Anterior cingulate cortex (tissue), 58 donors: Measurements from ENCODE around the gene MRO.
A peak's percentile ranks its signal among the peaks of the same experiment; 100 is the strongest.
"Not testable (repeated sequence)": the region's sequence is repeated elsewhere in the genome, so short reads cannot be mapped to it uniquely, and the experiment has no call there.

ENCODE experiments used
- DNase-seq, 58 donors: peaks; one replicate each; lab custom pipeline; 2025; lab: John Stamatoyannopoulos, UW

MRO gene

GRCh38 chr18:50839341-50839740 is 19.5 kb upstream of the MRO start:
- DNase-seq: no peak

GRCh38 chr18:50836521-50836957 is 16.7 kb upstream of the MRO start:
- DNase-seq: no peak

DNA sequence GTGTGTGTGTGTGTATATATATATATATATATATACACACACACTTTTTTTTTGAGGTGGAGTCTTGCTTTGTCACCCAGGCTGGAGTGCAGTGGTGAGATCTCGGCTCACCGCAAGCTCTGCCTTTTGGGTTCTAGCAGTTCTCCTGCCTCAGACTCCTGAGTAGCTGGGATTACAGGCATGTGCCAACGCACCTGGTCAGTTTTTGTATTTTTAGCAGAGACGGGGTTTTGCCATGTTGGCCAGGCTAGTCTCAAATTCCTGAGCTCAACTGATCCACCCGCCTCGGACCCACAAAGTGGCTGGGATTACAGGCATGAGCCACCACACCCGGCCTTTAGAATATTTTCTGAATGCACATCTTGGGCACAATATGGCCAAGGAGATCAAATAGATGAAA is 13.7 kb upstream of the MRO start:
- DNase-seq: not testable (repeated sequence)

DNA sequence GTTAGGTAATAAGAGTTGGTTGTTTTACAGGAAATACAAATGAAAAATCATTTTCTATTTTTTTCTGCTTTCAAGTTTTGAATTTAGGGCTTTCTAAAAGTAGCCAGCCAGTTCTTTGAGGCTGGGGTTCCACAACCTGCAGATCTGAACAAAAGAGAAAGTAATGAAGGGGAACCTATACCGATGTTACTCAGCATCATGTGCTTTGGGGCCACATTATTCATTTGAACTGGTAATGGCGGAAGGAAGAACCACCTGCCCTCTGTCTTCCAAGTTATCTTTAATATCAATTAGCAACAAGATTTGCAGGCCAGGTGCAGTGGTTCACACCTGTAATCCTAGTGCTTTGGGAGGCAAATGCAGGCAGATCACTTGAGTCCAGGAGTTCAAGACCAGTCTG is 12.9 kb upstream of the MRO start:
- no peak for DNase-seq

DNA sequence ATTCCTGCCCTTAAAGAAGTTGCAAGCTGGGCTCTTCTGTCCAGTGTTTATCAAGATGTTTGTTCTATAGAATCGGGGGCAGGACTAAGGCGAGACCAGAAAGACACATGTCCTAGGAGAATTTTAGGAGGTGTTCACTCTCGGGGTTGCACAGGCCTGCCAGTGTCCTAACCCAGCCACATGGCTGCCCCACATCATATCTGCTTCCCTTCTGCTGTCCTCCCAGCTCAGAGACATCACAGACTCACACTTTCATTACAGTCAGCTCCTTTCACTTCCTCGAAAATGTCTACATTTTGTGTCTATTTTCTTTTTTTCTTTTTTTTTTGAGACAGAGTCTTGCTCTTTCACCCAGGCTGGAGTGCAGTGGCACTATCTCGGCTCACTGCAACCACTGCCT is 10.7 kb upstream of the MRO start:
- DNase-seq: peak in 4 of 58 donors; percentile 6 to 26 (median 16)

DNA sequence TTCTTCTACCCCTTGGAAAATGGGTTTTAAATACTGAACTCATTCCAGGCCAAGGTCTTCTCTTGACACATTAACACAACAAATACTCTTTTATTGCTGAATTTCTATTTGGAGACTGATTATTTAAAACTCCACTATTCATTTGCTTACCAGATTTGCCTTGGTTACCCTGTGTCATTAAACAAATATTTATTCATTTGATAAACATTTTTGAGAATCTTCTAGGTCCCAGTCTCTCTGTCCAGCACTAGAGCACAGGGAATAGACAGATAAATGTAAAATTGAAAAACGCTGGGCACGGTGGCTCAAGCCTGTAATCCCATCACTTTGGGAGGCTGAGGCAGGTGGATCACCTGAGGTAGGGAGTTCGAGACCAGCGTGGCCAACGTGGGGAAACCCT is 9.8 kb upstream of the MRO start:
- no peak for DNase-seq

- no peak for DNase-seq
These were observed 6.2 kb upstream of the MRO start for GRCh38 chr18:50826027-50826426.

- no peak for DNase-seq
These were observed 5.8 kb upstream of the MRO start for GRCh38 chr18:50825621-50826020.

GRCh38 chr18:50822756-50823155 is 2.9 kb upstream of the MRO start:
- no peak for DNase-seq

GRCh38 chr18:50820901-50821520 is 1.2 kb upstream of the MRO start:
- DNase-seq: no peak

DNA sequence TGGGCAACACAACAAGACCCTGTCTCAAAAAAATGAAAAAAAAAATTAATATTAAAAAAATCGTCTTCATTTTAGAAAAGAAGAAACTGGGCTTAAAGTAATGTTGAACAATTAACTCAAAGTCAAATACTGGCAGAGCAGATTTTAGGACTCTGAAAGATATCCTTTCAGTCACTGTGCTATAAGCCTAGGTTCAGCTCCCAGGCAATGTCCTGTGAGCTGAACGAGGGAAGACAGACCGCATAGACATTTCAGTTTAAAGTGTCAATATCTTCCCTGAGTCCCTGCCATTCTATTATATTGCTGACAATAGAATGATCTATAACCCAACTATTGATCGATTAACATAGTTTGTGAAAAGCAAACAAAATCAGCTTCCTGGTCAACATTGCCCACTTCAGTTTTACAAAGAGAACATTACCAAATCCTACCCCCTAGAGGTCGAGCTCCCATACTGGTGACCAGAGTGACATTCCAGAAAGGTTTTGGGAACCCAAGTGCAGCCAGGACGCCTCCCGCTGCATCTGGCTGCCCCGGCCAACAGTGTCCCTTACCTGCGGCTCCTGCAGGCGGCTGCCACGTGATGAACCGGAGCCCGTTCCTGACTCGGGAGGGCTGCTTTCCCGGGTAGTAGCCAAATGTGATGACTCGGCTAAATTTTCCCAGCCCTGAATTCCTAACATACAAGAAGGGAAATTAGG is 639 bp downstream of the MRO start:
- DNase-seq: peak in 40 of 58 donors; percentile 4 to 62 (median 38)

DNA sequence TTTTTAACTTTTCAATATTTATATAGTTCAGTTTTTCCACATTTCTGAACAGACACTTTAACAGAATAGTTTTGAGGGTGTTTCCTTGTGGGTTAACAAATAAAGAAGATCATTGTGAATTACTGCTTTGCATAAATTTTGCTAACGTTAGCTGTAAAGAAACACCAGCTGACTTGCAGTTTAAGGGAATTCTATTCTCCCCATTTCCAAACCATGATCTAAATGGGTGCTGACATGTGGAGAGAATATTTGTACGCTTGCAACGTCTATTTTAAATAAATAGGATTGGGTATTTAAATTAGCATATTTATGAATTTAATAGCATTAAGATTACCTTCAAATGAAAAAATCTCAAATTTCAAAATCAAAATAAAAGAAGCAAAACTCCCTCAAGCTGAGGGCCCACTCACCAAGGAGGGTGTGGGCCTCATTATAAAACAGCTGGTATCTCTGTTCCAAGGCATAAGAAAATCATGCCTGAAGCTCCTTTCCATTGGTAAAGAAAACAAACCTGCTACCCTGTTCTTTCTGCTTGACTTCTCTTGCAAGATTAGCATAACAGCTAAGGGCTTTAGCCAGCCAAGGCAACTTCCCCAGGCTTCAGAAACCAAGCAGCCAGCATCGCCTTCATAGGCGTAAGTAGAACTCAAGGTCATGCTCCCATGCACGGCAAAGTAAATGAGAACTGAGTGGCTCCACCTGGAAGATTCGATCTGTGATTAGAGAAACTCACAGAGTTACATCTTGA is 3.2 kb downstream of the MRO start:
- peak in 7 of 58 donors; percentile 1 to 44 (median 14) for DNase-seq

DNA sequence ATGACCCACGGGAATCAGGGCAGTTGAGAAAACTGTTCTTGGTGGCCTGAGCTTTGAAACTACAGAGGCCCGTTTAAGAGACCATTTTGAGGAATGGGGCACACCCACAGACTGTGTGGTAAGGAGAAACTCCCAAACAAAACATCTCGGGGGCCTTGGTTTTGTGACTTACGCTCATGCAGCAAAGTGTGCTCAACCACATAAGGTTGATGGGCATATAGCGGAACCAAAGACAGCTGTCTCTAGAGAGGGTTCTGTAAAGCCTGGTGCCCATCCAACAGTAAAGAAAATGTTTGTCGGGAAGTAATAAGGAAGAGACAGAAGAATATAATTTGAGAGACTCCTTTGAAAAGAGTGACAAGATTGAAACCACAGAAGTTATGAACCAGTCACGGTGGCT is 5.4 kb downstream of the MRO start:
- no peak for DNase-seq

- no peak for DNase-seq
These were observed 6.5 kb downstream of the MRO start for GRCh38 chr18:50813353-50813752.

GRCh38 chr18:50812834-50813233 is 7.0 kb downstream of the MRO start:
- DNase-seq: no peak

DNA sequence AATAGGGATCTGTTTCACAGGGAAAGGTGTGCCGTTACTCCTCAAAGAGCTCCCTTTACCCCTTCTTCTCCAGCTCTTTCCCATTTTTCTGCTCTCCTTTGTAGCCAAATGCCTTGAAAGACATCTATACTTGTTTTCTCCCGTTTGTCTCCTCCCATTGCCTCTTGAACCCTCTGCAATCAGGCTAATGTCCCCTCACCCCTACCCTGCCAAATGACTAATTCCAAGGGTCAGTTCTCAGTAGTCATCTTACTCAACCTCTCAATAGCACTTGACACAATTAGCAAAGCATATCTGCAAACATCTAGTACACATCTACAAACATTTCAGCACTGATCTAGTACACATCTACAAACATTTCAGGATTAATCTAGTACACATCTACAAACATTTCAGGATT is 12.6 kb downstream of the MRO start:
- no peak for DNase-seq

DNA sequence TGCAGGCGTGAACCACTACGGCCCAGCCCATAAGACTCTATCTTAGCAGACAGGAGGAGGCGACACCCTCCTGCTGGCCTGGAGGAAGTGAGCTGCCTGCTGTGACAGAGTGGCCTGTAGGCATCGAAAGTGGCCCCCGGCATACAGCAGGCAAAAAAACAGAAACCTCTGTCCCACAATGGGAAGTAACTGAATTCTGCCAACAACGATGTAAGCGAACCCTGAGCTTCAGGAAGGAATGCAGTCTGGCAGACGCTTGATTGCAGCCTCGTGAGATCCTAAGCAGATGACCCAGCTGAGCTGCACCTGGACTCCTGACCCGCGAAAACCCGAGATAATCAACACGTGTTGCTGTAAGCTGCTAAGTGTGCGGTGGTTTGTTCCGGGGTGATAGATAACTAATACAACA is 13.6 kb downstream of the MRO start:
- peak in 5 of 58 donors; percentile 4 to 19 (median 15) for DNase-seq

DNA sequence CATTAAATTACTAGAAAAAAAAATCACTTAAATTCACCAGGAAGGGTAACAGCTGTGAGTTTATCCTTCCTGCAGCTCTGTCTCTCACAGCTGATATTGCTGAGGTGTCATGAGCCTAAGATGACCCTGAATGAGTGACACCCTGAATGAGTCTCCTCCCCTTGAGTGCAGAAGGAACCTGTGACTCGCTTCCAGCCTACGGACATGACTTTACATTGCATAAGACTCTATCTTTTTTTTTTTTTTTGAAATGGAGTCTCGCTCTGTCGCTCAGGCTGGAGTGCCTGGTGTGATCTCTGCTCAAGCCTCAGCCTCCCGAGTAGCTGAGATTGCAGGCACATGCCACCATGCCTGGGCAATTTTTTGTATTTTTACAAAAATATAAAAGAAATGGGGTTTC is 14.1 kb downstream of the MRO start:
- no peak for DNase-seq

- no peak for DNase-seq
These were observed 16.2 kb downstream of the MRO start for GRCh38 chr18:50803592-50803991.

GRCh38 chr18:50802141-50802540 is 17.7 kb downstream of the MRO start:
- no peak for DNase-seq

- peak in 10 of 58 donors; percentile 8 to 55 (median 16) for DNase-seq
These were observed 22.7 kb downstream of the MRO start for GRCh38 chr18:50797142-50797541.

DNA sequence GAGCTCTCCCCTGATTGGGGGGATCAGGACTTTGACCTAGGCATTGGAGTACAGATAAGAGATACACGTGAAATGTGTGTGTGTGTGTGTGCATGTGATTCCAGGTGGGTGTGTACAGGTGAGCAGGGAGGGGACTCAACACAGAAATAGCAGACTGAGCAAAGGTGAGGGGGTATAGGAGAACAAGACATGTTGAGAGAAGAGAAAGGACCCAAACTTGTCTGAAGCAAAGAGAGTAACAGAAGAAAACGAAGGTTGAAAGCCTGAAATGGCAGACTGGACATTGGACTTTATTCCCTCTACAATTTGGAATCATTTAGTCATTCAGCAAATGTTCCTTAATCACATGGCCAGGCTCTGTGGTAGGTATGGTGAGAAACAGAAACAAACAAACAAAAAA is 23.3 kb downstream of the MRO start:
- no peak for DNase-seq
